IMR-90 (cell line): ENCODE data around the gene INHBE. TPM values are rescaled to one million over a fixed set of nuclear protein-coding genes. Genes with fewer than 3 reads are reported as not detected.
A peak's percentile ranks its signal among the peaks of the same experiment; 100 is the strongest.

Experiments used
- ATAC-seq: fragments of 200-7000 bp; cut with Tn5 transposase; 2 replicates; pipeline ENCODE4 v1.9.1; 2020; ENCODE audit warnings: low read depth, mild to moderate bottlenecking, moderate library complexity
- BruUV-seq: library from RNA; stranded (reverse); fragments of 400-500 nt; replicated peaks from 2 replicates; lab custom pipeline; 2021; lab: Mats Ljungman, UMichigan
- CTCF ChIA-PET: fragments of 300-600 bp; formaldehyde crosslinking; extraction: SDS; loops from one replicate; lab custom pipeline; 2021; ENCODE audit warnings: antibody characterized with exemption; lab: Yijun Ruan, JAX
- POLR2A ChIA-PET: fragments of 300-600 bp; sonication (Branson Sonifier 250); formaldehyde crosslinking; loops from one replicate; lab custom pipeline; 2022; ENCODE audit warnings: antibody characterized with exemption; ENCODE audit not compliant: unreplicated experiment; lab: Charles Lee
- DNase-seq: peaks from one replicate; pipeline ENCODE4 v3.0.0; 2013
- H2AFZ ChIP-seq: replicated peaks from 2 replicates; pipeline ENCODE3; 2013; ENCODE audit warnings: low read length, mild to moderate bottlenecking; ENCODE audit not compliant: poor library complexity
- H2AK5ac ChIP-seq: 2 replicates; pipeline ENCODE4 v1.6.1; 2013; ENCODE audit warnings: low read depth, low read length, inconsistent platforms
- H2AK9ac ChIP-seq: replicated peaks from 2 replicates; pipeline ENCODE3; 2013; ENCODE audit warnings: mild to moderate bottlenecking, low read depth, low read length, moderate library complexity; ENCODE audit not compliant: poor library complexity
- H2BK120ac ChIP-seq: 2 replicates; pipeline ENCODE4 v1.6.1; 2013; ENCODE audit warnings: low read depth, low read length, inconsistent platforms
- H2BK15ac ChIP-seq: 3 replicates; pipeline ENCODE4 v1.6.1; 2013; ENCODE audit warnings: low read depth, low read length, inconsistent platforms
- H2BK20ac ChIP-seq: 2 replicates; pipeline ENCODE4 v1.6.1; 2013; ENCODE audit warnings: low read depth, mild to moderate bottlenecking, inconsistent platforms, low read length, moderate library complexity
- H2BK5ac ChIP-seq: 2 replicates; pipeline ENCODE4 v1.6.1; 2013; ENCODE audit warnings: mild to moderate bottlenecking, low read depth, low read length, inconsistent platforms; ENCODE audit not compliant: poor library complexity, severe bottlenecking
- H3K14ac ChIP-seq: replicated peaks from 2 replicates; pipeline ENCODE4 v1.6.1; 2013; ENCODE audit warnings: low read depth, low read length, inconsistent platforms
- H3K18ac ChIP-seq: 2 replicates; pipeline ENCODE4 v1.6.1; 2013; ENCODE audit warnings: low read depth, low read length, control low read depth
- H3K23ac ChIP-seq: 2 replicates; pipeline ENCODE4 v1.6.1; 2013; ENCODE audit warnings: low read depth, low read length, inconsistent platforms
- H3K27ac ChIP-seq: 2 replicates; pipeline ENCODE4 v1.5.1; 2013; ENCODE audit warnings: mild to moderate bottlenecking, control low read depth, low read length; ENCODE audit not compliant: insufficient read depth
- H3K27me3 ChIP-seq: 2 replicates; pipeline ENCODE4 v1.6.1; 2013; ENCODE audit warnings: low read length; ENCODE audit not compliant: control insufficient read depth, insufficient read depth
- H3K36me3 ChIP-seq: 2 replicates; pipeline ENCODE4 v1.6.1; 2013; ENCODE audit warnings: low read length, mixed read lengths; ENCODE audit not compliant: control insufficient read depth, insufficient read depth
- H3K4ac ChIP-seq: 2 replicates; pipeline ENCODE4 v1.6.1; 2013; ENCODE audit warnings: low read depth, low read length, inconsistent platforms
- H3K4me1 ChIP-seq: 2 replicates; pipeline ENCODE4 v1.6.1; 2013; ENCODE audit warnings: low read length, mixed read lengths; ENCODE audit not compliant: control insufficient read depth, insufficient read depth
- H3K4me2 ChIP-seq: 2 replicates; pipeline ENCODE4 v1.6.1; 2013; ENCODE audit warnings: low read depth, mild to moderate bottlenecking, control low read depth, low read length, moderate library complexity
- H3K4me3 ChIP-seq: 2 replicates; pipeline ENCODE4 v1.5.1; 2013; ENCODE audit warnings: low read depth, mild to moderate bottlenecking, control low read depth, low read length, moderate library complexity; ENCODE audit not compliant: insufficient read depth
- H3K56ac ChIP-seq: 2 replicates; pipeline ENCODE4 v1.6.1; 2013; ENCODE audit warnings: low read length, inconsistent platforms; ENCODE audit not compliant: insufficient read depth; ENCODE audit errors: extremely low read depth
- H3K79me1 ChIP-seq, 2 experiments: 2 replicates each; pipeline ENCODE4 v1.6.1; 2013; ENCODE audit warnings: low read length in 2 of 2, inconsistent platforms in 1 of 2, low read depth in 1 of 2
- H3K9ac ChIP-seq: 2 replicates; pipeline ENCODE4 v1.6.1; 2013; ENCODE audit warnings: low read depth, low read length, control low read depth
- H3K9me1 ChIP-seq: 2 replicates; pipeline ENCODE4 v1.6.1; 2013; ENCODE audit warnings: low read length, inconsistent platforms; ENCODE audit not compliant: insufficient read depth
- H3K9me3 ChIP-seq: 2 replicates; pipeline ENCODE4 v1.6.1; 2013; ENCODE audit warnings: low read length; ENCODE audit not compliant: control insufficient read depth, insufficient read depth
- H4K20me1 ChIP-seq: 2 replicates; pipeline ENCODE4 v1.6.1; 2013; ENCODE audit warnings: low read length, inconsistent platforms; ENCODE audit not compliant: insufficient read depth
- H4K5ac ChIP-seq: 2 replicates; pipeline ENCODE4 v1.6.1; 2013; ENCODE audit warnings: mild to moderate bottlenecking, low read depth, low read length, control low read depth
- H4K8ac ChIP-seq, 2 experiments: 2 replicates each; pipeline ENCODE4 v1.6.1; 2013; ENCODE audit warnings: low read depth in 2 of 2, low read length in 2 of 2, control low read depth in 1 of 2, inconsistent platforms in 1 of 2
- H4K91ac ChIP-seq: 2 replicates; pipeline ENCODE4 v1.6.1; 2013; ENCODE audit warnings: low read depth, low read length, inconsistent platforms; ENCODE audit not compliant: insufficient read depth
- BHLHE40 ChIP-seq: fragments of 150-350 bp; IDR thresholded peaks from 2 replicates; pipeline ENCODE4 v1.6.1; 2016; ENCODE audit warnings: mild to moderate bottlenecking, low read depth, low read length
- CEBPB ChIP-seq: IDR thresholded peaks from 2 replicates; pipeline ENCODE4 v1.6.1; 2012; ENCODE audit warnings: low read depth, low read length, improper control_type of control experiment
- CHD1 ChIP-seq: IDR thresholded peaks from 2 replicates; pipeline ENCODE4 v1.6.1; 2012; ENCODE audit warnings: low read depth, low read length, improper control_type of control experiment
- CTCF ChIP-seq: conservative IDR thresholded peaks from 2 replicates; pipeline ENCODE4 v1.5.1; 2012; ENCODE audit warnings: mild to moderate bottlenecking, low read depth, low read length, improper control_type of control experiment
- ELK1 ChIP-seq: fragments of 150-350 bp; IDR thresholded peaks from 2 replicates; pipeline ENCODE4 v1.6.1; 2016; ENCODE audit warnings: low read depth, mild to moderate bottlenecking, low read length, moderate library complexity, borderline replicate concordance
- MAFK ChIP-seq: IDR thresholded peaks from 2 replicates; pipeline ENCODE4 v1.6.1; 2012; ENCODE audit warnings: low read depth, low read length, improper control_type of control experiment
- MAZ ChIP-seq: IDR thresholded peaks from 2 replicates; pipeline ENCODE4 v1.6.1; 2012; ENCODE audit warnings: low read depth, mild to moderate bottlenecking, low read length, improper control_type of control experiment, moderate library complexity, borderline replicate concordance
- MXI1 ChIP-seq: IDR thresholded peaks from 2 replicates; pipeline ENCODE4 v1.6.1; 2012; ENCODE audit warnings: low read depth, mild to moderate bottlenecking, low read length, moderate library complexity, borderline replicate concordance
- NFE2L2 ChIP-seq: fragments of 150-350 bp; IDR thresholded peaks from 2 replicates; pipeline ENCODE4 v1.6.1; 2016; ENCODE audit warnings: low read depth, mild to moderate bottlenecking, low read length
- POLR2A ChIP-seq: IDR thresholded peaks from 2 replicates; pipeline ENCODE4 v1.6.1; 2012; ENCODE audit warnings: mild to moderate bottlenecking, low read depth, low read length
- RAD21 ChIP-seq: IDR thresholded peaks from 2 replicates; pipeline ENCODE4 v1.6.1; 2012; ENCODE audit warnings: low read length, improper control_type of control experiment
- RCOR1 ChIP-seq: IDR thresholded peaks from 2 replicates; pipeline ENCODE4 v1.6.1; 2012; ENCODE audit warnings: mild to moderate bottlenecking, low read length, improper control_type of control experiment; ENCODE audit not compliant: insufficient replicate concordance
- RFX5 ChIP-seq: IDR thresholded peaks from 2 replicates; pipeline ENCODE4 v1.8.0; 2012; ENCODE audit warnings: low read depth, mild to moderate bottlenecking, low read length, moderate library complexity
- USF2 ChIP-seq: fragments of 150-350 bp; IDR thresholded peaks from 2 replicates; pipeline ENCODE4 v1.6.1; 2017; ENCODE audit warnings: mild to moderate bottlenecking, antibody characterized with exemption, low read length, low read depth
- WGBS, 2 experiments: methylation state at CpG; one replicate each; pipeline versions ENCODE4 v1.1.5 to v1.1.7; 2013; ENCODE audit warnings: missing lambda C conversion rate in 2 of 2; ENCODE audit not compliant: insufficient read length in 1 of 2; ENCODE audit errors: extremely low coverage in 2 of 2; 5-methylcytosine and 5-hydroxymethylcytosine counted together
- dilution Hi-C: fragments of 300-500 bp; cut with HindIII; formaldehyde crosslinking; loops from one replicate; pipeline ENCODE4 v1.14.3; 2018; ENCODE audit warnings: low sequenced_read_pairs; ENCODE audit not compliant: unreplicated experiment
- in situ Hi-C: fragments of 300-500 bp; cut with MboI; formaldehyde crosslinking; loops from 3 replicates; pipeline ENCODE4 v1.14.3; 2019; ENCODE audit warnings: low sequenced_read_pairs, inconsistent platforms, mixed read lengths
- intact Hi-C: fragments of 100-400 bp; cut with micrococcal nuclease; formaldehyde crosslinking; loops from 2 replicates; pipeline ENCODE4 v1.10.0; 2022
- polyA plus RNA-seq, 3 experiments: library from polyadenylated mRNA; depleted of rRNA; stranded (reverse); fragments of >200 nt; gene quantifications; 2 replicates each; pipeline ENCODE4 v1.2.3, GENCODE V29; 2012; ENCODE audit warnings: low replicate concordance in 1 of 3
- total RNA-seq: library from RNA; depleted of rRNA; stranded (reverse); fragments of >200 nt; gene quantifications from 2 replicates; pipeline ENCODE4 v1.2.3, GENCODE V29; 2012

Gene INHBE
- total and polyA plus RNA-seq, 2 of the 4 experiments (the other 2 are of a cell fraction): 0.90 to 1.7 TPM

DNA sequence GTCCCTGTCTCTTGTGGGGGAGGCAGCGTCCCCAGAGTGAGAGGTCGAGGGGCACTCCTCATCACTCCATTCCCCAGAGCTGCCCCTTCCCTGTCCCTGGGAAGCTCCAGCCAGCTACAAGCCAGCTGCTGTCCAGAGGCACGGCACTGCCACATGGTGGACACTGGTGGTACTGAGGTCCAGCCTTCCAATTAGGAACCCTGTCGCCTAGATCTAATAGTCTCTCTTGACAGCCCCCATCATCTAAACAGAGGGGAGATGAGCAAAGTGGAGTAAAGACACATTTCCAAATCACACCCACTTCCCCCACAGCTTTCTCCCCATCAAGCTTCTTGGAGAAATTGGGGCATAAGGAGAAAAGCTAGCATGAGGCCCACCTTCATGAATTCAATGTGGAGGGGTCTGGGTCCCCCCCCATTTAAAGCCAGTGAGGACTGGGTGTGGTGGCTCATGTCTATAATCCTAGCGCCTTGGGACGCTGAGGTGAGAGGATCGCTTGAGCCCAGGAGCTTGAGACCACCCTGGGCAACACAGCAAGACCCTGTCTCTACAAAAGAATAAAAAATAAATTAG, 2.1 kb upstream of the INHBE start:
- Histone ChIP-seq H3K9me3 (no peaks in the 10 kb centered on the region), H2BK5ac (peak overlapping the region; percentile 69), H3K4ac (peak overlapping the region; percentile 76), H3K27me3 (no peaks in the 10 kb centered on the region), H3K4me1 (peaks cover 33% of the 10 kb centered on the region), H3K36me3 (no peaks in the 10 kb centered on the region), H4K5ac (peak overlapping the region; percentile 19; the same call in 1 of the 2 replicates), H3K23ac (peak overlapping the region; percentile 10; the same call in 1 of the 2 replicates), H4K91ac (peak overlapping the region; percentile 87), H3K4me3 (no peak overlapping the region), H4K8ac (peak overlapping the region; percentile 10 to 88; a peak in 2 of 4 replicates), H2AFZ (peak overlapping the region; percentile 76), H2AK5ac (peak overlapping the region; percentile 75), H3K9me1 (peaks cover 28% of the 10 kb centered on the region), H3K27ac (peak overlapping the region; percentile 53; the same call in 1 of the 2 replicates), H2BK20ac (peak overlapping the region; percentile 82), H3K4me2 (peak overlapping the region; percentile 23; the same call in 1 of the 2 replicates), H2AK9ac (peak overlapping the region; percentile 71), H2BK15ac (peak overlapping the region; percentile 88; the same call in 1 of the 3 replicates), H3K18ac (peak overlapping the region; percentile 19; the same call in 1 of the 2 replicates), H2BK120ac (peak overlapping the region; percentile 84), H3K9ac (no peak overlapping the region), H3K79me1 (peaks cover 0 to 10% of the 10 kb centered on the region in 2 experiments; a peak in 1 of 4 replicates), H3K14ac (peak overlapping the region; percentile 61), H3K56ac (no peak overlapping the region), H4K20me1 (no peaks in the 10 kb centered on the region)
- ChIA-PET CTCF (interaction anchor here (0.5 to 2.5 kb wide), 22 partner anchors 9 to 213 kb away, joined by 3 to 42 read pairs (median 4); no protein-coding TSS in a partner anchor), POLR2A (interaction anchor here (1.0 kb wide), 1 partner anchor 145 kb away, joined by 6 read pairs; no protein-coding TSS in a partner anchor)
- no CpG with 5 or more reads among the region's 7 CpGs for WGBS, 2 experiments
- dilution Hi-C loops (no loop called here), in situ Hi-C loops (loop anchor here (5.0 kb wide), 2 partner anchors 141 to 186 kb away; no protein-coding TSS in a partner anchor), intact Hi-C loops (loop anchor here (1.0 to 5.0 kb wide), 3 partner anchors 81 to 190 kb away; no protein-coding TSS in a partner anchor)
- DNase-seq (peak; percentile 84), ATAC-seq (peak; percentile 77)
- no TSS peak for BruUV-seq
- TF ChIP-seq ELK1: no peak
- TF ChIP-seq MXI1: no peak
- TF ChIP-seq RFX5: no peak
- peak; percentile 53; the same call in 1 of the 2 replicates for TF ChIP-seq MAZ
- TF ChIP-seq USF2: no peak
- no peak; the same call in 1 of the 2 replicates for TF ChIP-seq POLR2A
- TF ChIP-seq CEBPB: no peak
- TF ChIP-seq BHLHE40: no peak
- peak; percentile 98 for TF ChIP-seq CTCF
- TF ChIP-seq RAD21: peak; percentile 98
- no peak for TF ChIP-seq NFE2L2
- TF ChIP-seq CHD1: no peak
- TF ChIP-seq MAFK: no peak
- TF ChIP-seq RCOR1: no peak
